Measurements from ENCODE around the gene XRCC6. TPM values are rescaled to one million over a fixed set of nuclear protein-coding genes. Genes with fewer than 3 reads are reported as not detected.

The XRCC6 gene
- total and polyA plus RNA-seq, 9 of the 15 experiments (the other 6 are each of a cell fraction or from before 2014, with no cell fraction given), result 151 to 440 (median 318) TPM

- TF ChIP-seq NCOA1 (IDR thresholded peaks at IDR 0.05; ENCODE audit: low read depth) (peak; percentile 58; the same call in 1 of the 2 replicates), STAT5B (CRISPR knock-in tag; IDR thresholded peaks at IDR 0.05) (no peak), THRAP3 (IDR thresholded peaks at IDR 0.05; ENCODE audit: borderline replicate concordance) (no peak), RB1 (IDR thresholded peaks at IDR 0.05; ENCODE audit: low read depth) (0 out of 2 replicates have a peak, but pooled peaks have one; percentile 43), CREM (IDR thresholded peaks at IDR 0.05; ENCODE audit: low read depth) (peak; percentile 95), ZNF431 (CRISPR knock-in tag; IDR thresholded peaks at IDR 0.05) (no peak), MYC (IDR thresholded peaks at IDR 0.05; ENCODE audit: low read depth, low read length) (0 out of 2 replicates have a peak, but pooled peaks have one; percentile 5), MYC (CRISPR knock-in tag; IDR thresholded peaks at IDR 0.05; ENCODE audit: borderline replicate concordance, low read depth) (no peak), LCOR (CRISPR knock-in tag; IDR thresholded peaks at IDR 0.05) (0 out of 2 replicates have a peak, but pooled peaks have one; percentile 53), THAP12 (CRISPR knock-in tag; IDR thresholded peaks at IDR 0.05) (0 out of 2 replicates have a peak, but pooled peaks have one; percentile 42), HDAC3 (IDR thresholded peaks at IDR 0.05; ENCODE audit: borderline replicate concordance, partially characterized antibody) (no peak), HMGXB4 (CRISPR knock-in tag; IDR thresholded peaks at IDR 0.05) (peak; percentile 58; the same call in 1 of the 2 replicates), ZBTB40 (IDR thresholded peaks at IDR 0.05) (peak; percentile 47; the same call in 1 of the 2 replicates), ZBTB40 (CRISPR knock-in tag; IDR thresholded peaks at IDR 0.05) (no peak)
Observed at GRCh38 chr22:41621099-41621910, at the start of gene XRCC6 (continued).

All from K562 (cell line).